ENCODE data around the gene PTPN14. TPM values are rescaled to one million over a fixed set of nuclear protein-coding genes. Genes with fewer than 3 reads are reported as not detected.

Gene PTPN14
- total RNA-seq, 1 experiment from 2014 or later, result 76.4 TPM

- no peak overlapping the region for H3K56ac ChIP-seq (ENCODE audit: insufficient read length, low read depth, low read length)
- H4K5ac ChIP-seq (ENCODE audit: insufficient read length, low read depth, low read length), result no peak overlapping the region
- no peaks in the 10 kb centered on the region for H3K23me2 ChIP-seq (ENCODE audit: insufficient read length, low read depth, low read length, poor library complexity, severe bottlenecking)
- no peaks in the 10 kb centered on the region for H3K9me3 ChIP-seq (ENCODE audit: control insufficient read depth, low read depth, low read length)
- H3K14ac ChIP-seq (ENCODE audit: insufficient read depth, low read length), result no peak overlapping the region
- no peak overlapping the region for H4K8ac ChIP-seq (replicated peaks; ENCODE audit: insufficient read length, low read depth, low read length)
- no peak overlapping the region for H3K4me2 ChIP-seq (ENCODE audit: insufficient read depth, insufficient read length, low read length)
- H3K4ac ChIP-seq (ENCODE audit: low read depth, low read length), result no peak overlapping the region
- no peaks in the 10 kb centered on the region for H4K20me1 ChIP-seq (ENCODE audit: control insufficient read depth, insufficient read depth, insufficient read length)
- no peak overlapping the region for H2BK20ac ChIP-seq (ENCODE audit: low read depth, low read length, poor library complexity, severe bottlenecking)
- no peak overlapping the region for H3K27ac ChIP-seq (ENCODE audit: insufficient read length, low read depth, low read length)
- no peak overlapping the region for H2BK12ac ChIP-seq (ENCODE audit: insufficient read length, low read depth, low read length)
- no peak overlapping the region for H2BK5ac ChIP-seq (ENCODE audit: insufficient read length, low read length)
- H3K18ac ChIP-seq (ENCODE audit: insufficient read length, low read depth, low read length), result no peak overlapping the region
- no peaks in the 10 kb centered on the region for H3K79me2 ChIP-seq (ENCODE audit: insufficient read depth, low read length)
- TF ChIP-seq CTCF (conservative IDR thresholded peaks at IDR 0.05), result no peak
- H2AK5ac ChIP-seq (ENCODE audit: insufficient read length, low read length), result no peak overlapping the region
- Mint-ChIP-seq H3K27me3 (ENCODE audit: low read depth) (no peaks in the 10 kb centered on the region), H3K27ac (peak overlapping the region in 1 of 3 experiments; percentile 55; a peak in 2 of 7 replicates), H3K4me3 (no peak overlapping the region), H3K4me1 (peaks cover 10 to 14% of the 10 kb centered on the region in 2 experiments), H3K9me3 (peaks cover 7 to 8% of the 10 kb centered on the region in 2 experiments; a peak in 4 of 5 replicates), H3K36me3 (ENCODE audit: insufficient read depth in 1 of 3, low read depth in 3 of 3) (peaks cover 2 to 4% (median 4%) of the 10 kb centered on the region in 3 experiments; a peak in 3 of 7 replicates)
- WGBS (ENCODE audit: extremely low coverage, insufficient read length, low lambda C conversion rate), result no CpG with 5 or more reads among the region's 7 CpGs
- H3K79me1 ChIP-seq (ENCODE audit: insufficient read depth, low read depth, low read length, poor library complexity, severe bottlenecking), result no peaks in the 10 kb centered on the region
- H3K9ac ChIP-seq (ENCODE audit: extremely low read depth, insufficient read length, low read length), result no peak overlapping the region
- no peak overlapping the region for H4K91ac ChIP-seq (ENCODE audit: insufficient read length, low read depth, low read length)
- no peak overlapping the region for H3T11ph ChIP-seq (ENCODE audit: low read length)
- H2AFZ ChIP-seq (ENCODE audit: low read length), result no peak overlapping the region
- H2BK15ac ChIP-seq (ENCODE audit: low read depth, low read length), result no peak overlapping the region
- H3K23ac ChIP-seq (ENCODE audit: insufficient read length, low read depth, low read length), result no peak overlapping the region
- peak; percentile 65 for DNase-seq
- no peaks in the 10 kb centered on the region for H3K27me3 ChIP-seq (ENCODE audit: insufficient read depth, low read length)
- H3K4me1 ChIP-seq (ENCODE audit: insufficient read depth, low read length), result peaks cover 6% of the 10 kb centered on the region
- H2BK120ac ChIP-seq (ENCODE audit: low read depth, low read length, poor library complexity, severe bottlenecking), result no peak overlapping the region
These were observed 31.0 kb upstream of the PTPN14 start for GRCh38 chr1:214582289-214582891.
